ENCODE measurements around the gene SSC5D. TPM values are rescaled to one million over a fixed set of nuclear protein-coding genes. Genes with fewer than 3 reads are reported as not detected.

Gene SSC5D
- total and polyA plus RNA-seq, 2 of the 4 experiments (the other 2 are of a cell fraction) = 1.4 to 19.1 TPM

GRCh38 chr19:55535965-55536350 lies 47.7 kb downstream of the SSC5D start:
- Histone ChIP-seq H2BK15ac (ENCODE audit: low read depth, low read length) (no peak overlapping the region), H3K18ac (ENCODE audit: low read depth, low read length) (no peak overlapping the region), H3K56ac (ENCODE audit: extremely low read depth, insufficient read depth, low read length) (no peak overlapping the region), H2BK5ac (ENCODE audit: low read depth, low read length, poor library complexity, severe bottlenecking) (no peak overlapping the region), H3K27me3 (ENCODE audit: control insufficient read depth, insufficient read depth, low read length) (no peaks in the 10 kb centered on the region; the same call in 1 of the 2 replicates), H3K36me3 (ENCODE audit: control insufficient read depth, insufficient read depth, low read length) (no peaks in the 10 kb centered on the region), H4K91ac (ENCODE audit: insufficient read depth, low read depth, low read length) (no peak overlapping the region), H2AK5ac (ENCODE audit: low read depth, low read length) (no peak overlapping the region), H3K4me2 (ENCODE audit: low read depth, low read length) (no peak overlapping the region), H4K5ac (ENCODE audit: low read depth, low read length) (no peak overlapping the region), H4K20me1 (ENCODE audit: insufficient read depth, low read length) (no peaks in the 10 kb centered on the region), H2BK120ac (ENCODE audit: low read depth, low read length) (no peak overlapping the region), H3K79me1 (ENCODE audit: low read depth in 1 of 2, low read length in 2 of 2) (no peaks in the 10 kb centered on the region), H3K14ac (replicated peaks; ENCODE audit: low read depth, low read length) (no peak overlapping the region), H3K4ac (ENCODE audit: low read depth, low read length) (no peak overlapping the region), H4K8ac (ENCODE audit: low read depth in 2 of 2, low read length in 2 of 2) (no peak overlapping the region), H3K4me3 (ENCODE audit: insufficient read depth, low read depth, low read length) (no peak overlapping the region), H3K27ac (ENCODE audit: insufficient read depth, low read length) (no peak overlapping the region), H3K9me3 (ENCODE audit: control insufficient read depth, insufficient read depth, low read length) (no peaks in the 10 kb centered on the region), H2BK20ac (ENCODE audit: low read depth, low read length) (no peak overlapping the region), H2AK9ac (replicated peaks; ENCODE audit: low read depth, low read length, poor library complexity) (no peak overlapping the region), H3K4me1 (ENCODE audit: control insufficient read depth, insufficient read depth, low read length) (no peaks in the 10 kb centered on the region; the same call in 1 of the 2 replicates), H3K9me1 (ENCODE audit: insufficient read depth, low read length) (0 out of 2 replicates have a peak, but pooled peaks cover 2% of the 10 kb centered on the region), H3K23ac (ENCODE audit: low read depth, low read length) (no peak overlapping the region), H3K9ac (ENCODE audit: low read depth, low read length) (no peak overlapping the region), H2AFZ (replicated peaks; ENCODE audit: low read length, poor library complexity) (peak overlapping the region; percentile 32)
- dilution Hi-C loops (cut with HindIII; ENCODE audit: low sequenced_read_pairs, unreplicated experiment) (no loop called here), intact Hi-C loops (cut with micrococcal nuclease) (loop anchor here (2.0 kb wide), 1 partner anchor 19 kb away; no protein-coding TSS in a partner anchor), in situ Hi-C loops (cut with MboI; ENCODE audit: low sequenced_read_pairs) (no loop called here)
- ChIA-PET CTCF (interaction anchor here (1.5 kb wide), 1 partner anchor 32 kb away, joined by 4 read pairs; no protein-coding TSS in a partner anchor), POLR2A (ENCODE audit: unreplicated experiment) (no interaction called here)
- TF ChIP-seq MXI1 (IDR thresholded peaks at IDR 0.05; ENCODE audit: borderline replicate concordance, low read depth, low read length) (no peak), RAD21 (IDR thresholded peaks at IDR 0.05; ENCODE audit: low read length) (no peak), RCOR1 (IDR thresholded peaks at IDR 0.05; ENCODE audit: insufficient replicate concordance, low read length) (no peak), POLR2A (IDR thresholded peaks at IDR 0.05; ENCODE audit: low read depth, low read length) (no peak), MAFK (IDR thresholded peaks at IDR 0.05; ENCODE audit: low read depth, low read length) (no peak), CTCF (conservative IDR thresholded peaks at IDR 0.05; ENCODE audit: low read depth, low read length) (no peak), CEBPB (IDR thresholded peaks at IDR 0.05; ENCODE audit: low read depth, low read length) (no peak), NFE2L2 (IDR thresholded peaks at IDR 0.05; ENCODE audit: low read depth, low read length) (no peak), USF2 (IDR thresholded peaks at IDR 0.05; ENCODE audit: low read depth, low read length) (no peak), BHLHE40 (IDR thresholded peaks at IDR 0.05; ENCODE audit: low read depth, low read length) (no peak)
- no TSS peak for BruUV-seq (replicated peaks)
- no peak for ATAC-seq (ENCODE audit: low read depth)
- no peak for DNase-seq
- 87% methylated on average over 11 of the region's 22 CpGs; no CpG with 5 or more reads in 1 of the 2 experiments for WGBS, 2 experiments (ENCODE audit: extremely low coverage in 2 of 2, insufficient read length in 1 of 2)

All from IMR-90 (cell line).